Hematopoietic multipotent progenitor cell (in vitro differentiated cells): ENCODE measurements around the gene IZUMO1. TPM values are rescaled to one million over a fixed set of nuclear protein-coding genes. Genes with fewer than 3 reads are reported as not detected.
A peak's percentile ranks its signal among the peaks of the same experiment; 100 is the strongest.

Experiments used
- DNase-seq, 3 donors: peaks; one replicate each; pipeline ENCODE4 v3.0.0-alpha.2; 2011 to 2015; ENCODE audit warnings: low read depth in 2 of 3, low spot score in 2 of 3
- total RNA-seq: library from RNA; depleted of rRNA; stranded (reverse); fragments of >200 nt; gene quantifications from one replicate; pipeline ENCODE4 v1.2.3, GENCODE V29; 2012

The IZUMO1 gene
- total RNA-seq, 1 donor, result under 0.01 TPM

DNA sequence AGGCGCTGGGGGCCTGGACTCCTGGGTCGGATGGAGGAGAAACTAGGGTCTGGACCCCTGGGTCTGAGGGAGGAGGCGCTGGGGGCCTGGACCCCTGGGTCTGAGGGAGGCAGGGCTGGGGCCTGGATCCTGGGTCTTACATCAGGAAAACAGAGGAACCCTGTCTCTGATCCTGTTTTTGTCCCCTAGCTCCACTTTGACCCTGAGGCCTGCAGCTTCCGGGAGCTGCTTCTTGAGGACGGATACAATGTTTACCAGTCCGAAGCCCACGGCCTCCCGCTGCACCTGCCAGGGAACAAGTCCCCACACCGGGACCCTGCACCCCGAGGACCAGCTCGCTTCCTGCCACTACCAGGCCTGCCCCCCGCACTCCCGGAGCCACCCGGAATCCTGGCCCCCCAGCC, 11.0 kb upstream of the IZUMO1 start:
- no peak for DNase-seq

DNA sequence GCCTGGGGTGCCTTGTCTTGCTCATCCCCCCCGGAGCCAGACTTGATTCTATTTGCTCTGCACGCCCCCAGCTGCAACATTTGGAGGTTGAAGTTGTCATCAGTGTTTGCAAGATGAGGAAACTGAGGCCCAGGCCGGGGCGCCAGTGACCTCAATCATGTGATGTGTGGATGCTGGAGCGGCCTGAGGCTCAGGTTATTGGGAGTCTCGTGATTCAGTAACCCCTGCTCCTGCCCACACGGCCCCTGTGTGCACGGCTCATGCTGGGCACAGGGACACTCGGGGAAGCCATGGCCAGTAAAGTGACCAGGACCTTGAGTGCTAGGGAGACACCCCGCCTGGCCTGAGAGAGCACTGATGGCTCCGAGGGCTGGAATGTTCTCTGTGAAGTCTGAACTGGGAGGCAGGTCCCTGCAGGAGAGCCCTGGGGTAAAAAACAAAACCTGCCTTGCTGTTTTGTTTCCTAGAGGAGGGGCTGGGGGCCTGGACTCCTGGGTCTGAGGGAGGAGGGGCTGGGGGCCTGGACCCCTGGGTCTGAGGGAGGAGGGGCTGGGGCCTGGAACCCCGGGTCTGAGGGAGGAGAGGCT, 10.5 kb upstream of the IZUMO1 start:
- no peak for DNase-seq

DNA sequence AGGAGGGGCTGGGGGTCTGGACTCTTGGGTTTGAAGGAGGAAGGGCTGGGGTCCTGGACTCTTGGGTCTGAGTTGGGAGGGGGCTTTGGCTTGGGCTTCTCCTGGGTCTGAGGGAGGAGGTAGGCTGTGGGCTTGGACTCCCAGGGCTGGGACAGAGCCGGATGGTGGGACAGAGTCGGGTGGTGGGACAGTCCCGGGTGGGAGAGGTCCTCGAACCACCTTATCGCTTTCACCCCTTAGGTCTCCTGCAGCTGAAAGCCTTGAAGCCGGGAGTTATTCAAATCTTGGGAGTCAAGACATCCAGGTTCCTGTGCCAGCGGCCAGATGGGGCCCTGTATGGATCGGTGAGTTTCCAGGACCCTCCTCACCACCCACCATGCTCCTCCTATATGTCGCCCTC, 10.0 kb upstream of the IZUMO1 start:
- DNase-seq, result no peak

DNA sequence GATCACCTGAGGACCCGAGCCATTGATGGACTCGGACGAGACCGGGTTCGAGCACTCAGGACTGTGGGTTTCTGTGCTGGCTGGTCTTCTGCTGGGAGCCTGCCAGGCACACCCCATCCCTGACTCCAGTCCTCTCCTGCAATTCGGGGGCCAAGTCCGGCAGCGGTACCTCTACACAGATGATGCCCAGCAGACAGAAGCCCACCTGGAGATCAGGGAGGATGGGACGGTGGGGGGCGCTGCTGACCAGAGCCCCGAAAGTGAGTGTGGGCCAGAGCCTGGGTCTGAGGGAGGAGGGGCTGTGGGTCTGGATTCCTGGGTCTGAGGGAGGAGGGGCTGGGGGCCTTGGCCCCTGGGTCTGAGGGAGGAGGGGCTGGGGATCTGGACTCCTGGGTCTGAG, 9.5 kb upstream of the IZUMO1 start:
- DNase-seq, result no peak

DNA sequence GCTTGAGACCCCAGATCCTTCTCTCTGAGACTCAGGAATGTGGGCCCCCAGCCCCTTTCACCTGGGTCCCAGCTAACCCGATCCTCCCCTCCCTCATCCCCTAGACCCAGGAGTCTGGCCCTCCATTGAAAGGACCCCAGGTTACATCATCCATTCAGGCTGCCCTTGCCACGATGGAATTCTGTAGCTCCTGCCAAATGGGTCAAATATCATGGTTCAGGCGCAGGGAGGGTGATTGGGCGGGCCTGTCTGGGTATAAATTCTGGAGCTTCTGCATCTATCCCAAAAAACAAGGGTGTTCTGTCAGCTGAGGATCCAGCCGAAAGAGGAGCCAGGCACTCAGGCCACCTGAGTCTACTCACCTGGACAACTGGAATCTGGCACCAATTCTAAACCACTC, 9.1 kb upstream of the IZUMO1 start:
- DNase-seq, result no peak

DNA sequence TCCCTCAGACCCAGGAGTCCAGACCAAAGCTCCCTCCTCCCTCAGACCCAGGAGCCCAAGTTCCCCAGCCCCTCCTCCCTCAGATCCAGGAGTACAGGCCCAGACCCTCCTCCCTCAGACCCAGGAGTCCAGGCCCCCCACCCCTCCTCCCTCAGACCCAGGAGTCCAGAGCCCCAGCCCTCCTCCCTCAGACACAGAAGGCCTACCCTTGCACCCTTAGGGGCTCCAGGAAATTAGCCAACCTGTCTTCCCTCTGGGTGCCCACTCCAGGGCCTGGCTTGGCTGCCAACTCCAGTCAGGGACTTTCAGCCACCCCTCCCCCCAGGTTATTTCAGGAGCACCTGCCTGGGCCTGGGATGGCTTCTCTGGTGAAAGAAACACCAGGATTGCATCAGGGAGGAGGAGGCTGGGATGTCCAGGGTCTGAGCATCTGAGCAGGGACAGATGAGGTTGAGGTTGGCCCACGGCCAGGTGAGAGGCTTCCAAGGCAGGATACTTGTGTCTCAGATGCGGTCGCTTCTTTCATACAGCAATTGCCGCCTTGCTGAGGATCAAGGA, 8.5 kb upstream of the IZUMO1 start, which contains the start of gene FGF21:
Gene FGF21 (plus strand): TSS at position 441 of the 558 bp plus-strand sequence. CDS start 713 bp downstream, outside the sequence.
- DNase-seq, result no peak

DNA sequence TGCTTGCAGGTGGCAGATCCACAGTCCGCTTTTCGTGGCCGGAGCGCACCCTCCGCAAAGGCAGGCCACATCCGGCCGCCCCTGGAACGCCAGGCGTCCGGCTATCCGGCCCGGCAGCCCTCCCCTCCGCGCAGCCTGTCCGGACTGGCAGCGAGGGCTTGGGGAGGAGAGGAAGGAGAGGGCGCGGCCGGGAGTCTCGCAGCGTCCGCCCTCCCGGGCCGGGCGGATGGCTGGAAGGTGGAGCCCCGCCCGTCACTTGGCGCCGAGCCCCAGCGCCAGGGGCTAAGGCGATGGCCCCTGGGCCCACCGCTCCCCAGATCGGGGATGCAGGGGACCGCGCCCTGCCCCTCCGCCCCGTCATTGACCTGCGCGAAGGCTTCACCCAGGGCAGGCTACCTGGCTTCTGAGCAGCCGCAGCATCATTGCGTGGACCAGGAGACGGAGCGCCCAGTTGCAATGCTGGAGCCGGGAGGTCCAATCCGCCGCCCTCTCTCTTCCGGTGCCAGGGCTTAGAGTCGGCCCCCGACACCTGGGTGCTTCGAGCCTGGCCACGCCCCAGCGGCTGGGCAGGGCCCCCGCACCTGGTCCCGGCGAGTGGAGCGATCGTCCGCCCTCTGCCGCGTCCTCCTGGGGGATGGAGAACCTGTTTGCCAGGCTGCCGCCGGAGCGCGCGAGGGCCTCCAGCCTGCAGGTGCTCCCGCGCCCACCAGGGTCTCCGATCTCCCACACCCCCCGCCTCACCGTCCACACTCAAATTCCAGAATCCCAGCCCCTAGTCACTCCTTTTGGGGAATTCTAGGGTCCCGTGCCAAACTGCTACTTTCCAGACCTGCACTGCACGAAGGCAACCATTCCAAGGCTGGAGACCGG, 6.0 kb upstream of the IZUMO1 start, which contains the start of gene FUT1:
Gene FUT1 (minus strand): TSS at position 146 of the 870 bp plus-strand sequence. CDS start 1,360 bp downstream, outside the sequence.
- no peak for DNase-seq

DNA sequence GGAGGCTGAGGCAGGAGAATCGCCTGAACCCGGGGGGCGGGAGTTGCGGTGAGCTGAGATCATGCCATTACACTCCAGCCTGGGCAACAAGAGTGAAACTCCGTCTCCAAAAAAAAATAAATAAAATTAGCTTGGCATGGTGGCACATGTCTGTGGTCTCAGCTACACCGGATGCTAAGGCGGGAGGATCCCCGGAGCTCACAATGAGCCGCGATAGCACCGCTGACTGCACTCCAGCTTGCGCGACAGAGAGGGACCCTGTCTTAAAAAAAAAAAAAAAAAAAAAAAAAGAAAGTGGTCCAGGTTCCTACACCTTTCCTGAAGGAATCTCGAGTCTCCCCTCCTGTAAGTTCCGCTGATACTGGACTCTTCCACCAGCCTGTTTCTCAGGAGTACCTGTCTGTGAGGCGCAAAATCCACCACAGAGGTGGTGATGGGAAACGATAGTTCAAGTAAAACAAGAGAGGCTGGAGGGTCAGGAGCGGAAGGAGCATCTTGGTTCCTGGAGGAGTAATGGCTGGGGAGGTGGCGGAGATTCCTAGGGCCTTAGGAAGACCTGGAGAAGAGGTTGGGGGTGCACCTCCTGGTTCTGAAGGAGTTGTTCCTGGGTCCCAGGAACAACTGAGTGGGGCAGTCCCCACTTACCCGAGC, 5.3 kb upstream of the IZUMO1 start:
- DNase-seq, result peak in 1 of 3 donors; percentile 50

DNA sequence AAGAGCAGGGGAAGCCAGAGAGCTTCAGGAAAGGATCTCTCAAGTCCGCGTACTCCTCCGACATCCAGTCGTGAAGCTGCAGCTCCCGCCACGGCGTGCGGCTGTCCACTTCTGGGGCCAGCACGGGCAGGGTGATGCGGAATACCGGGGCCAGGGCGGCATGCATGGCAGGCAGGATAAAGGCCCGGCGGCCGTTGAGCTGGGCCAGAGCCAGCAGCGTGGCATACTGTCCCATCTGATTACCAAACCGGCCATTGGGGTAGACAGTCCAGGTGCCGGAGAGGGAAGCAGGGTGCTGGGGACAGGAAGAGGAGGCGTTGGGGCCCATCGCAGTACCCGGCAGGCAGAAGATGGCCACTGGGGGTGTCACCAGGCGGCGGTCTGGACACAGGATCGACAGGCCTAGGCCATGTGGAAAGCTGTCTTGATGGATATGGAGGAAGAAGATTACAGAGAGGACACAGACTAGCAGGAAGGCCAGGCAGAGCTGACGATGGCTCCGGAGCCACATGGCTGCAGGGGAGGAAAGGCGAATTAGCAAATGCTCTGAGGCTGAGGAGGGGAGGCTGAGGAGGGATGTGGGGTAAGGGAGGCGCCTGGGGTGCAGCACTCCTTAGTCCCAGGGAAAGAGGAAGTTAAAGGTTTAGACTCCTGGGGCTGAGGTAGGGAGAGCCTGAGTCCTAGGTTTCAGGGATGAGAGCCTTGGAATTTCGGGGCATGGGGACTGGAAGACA, 4.2 kb upstream of the IZUMO1 start:
- DNase-seq, result no peak

DNA sequence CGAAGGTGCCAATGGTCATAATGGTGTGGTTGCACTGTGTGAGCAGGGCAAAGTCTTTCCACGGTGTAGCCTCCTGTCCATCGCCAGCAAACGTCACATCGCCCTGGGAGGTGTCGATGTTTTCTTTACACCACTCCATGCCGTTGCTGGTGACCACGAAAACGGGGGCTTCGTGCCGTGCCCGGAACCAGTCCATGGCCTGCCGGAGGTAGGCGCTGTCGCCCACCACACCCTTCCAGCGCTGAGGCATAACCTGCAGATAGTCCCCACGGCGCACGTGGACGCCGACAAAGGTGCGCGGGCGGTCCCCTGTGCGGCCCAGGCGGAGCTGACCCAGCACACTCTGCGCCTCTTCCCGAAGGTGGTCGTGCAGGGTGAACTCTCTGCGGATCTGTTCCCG, 3.6 kb upstream of the IZUMO1 start:
- DNase-seq, result no peak

DNA sequence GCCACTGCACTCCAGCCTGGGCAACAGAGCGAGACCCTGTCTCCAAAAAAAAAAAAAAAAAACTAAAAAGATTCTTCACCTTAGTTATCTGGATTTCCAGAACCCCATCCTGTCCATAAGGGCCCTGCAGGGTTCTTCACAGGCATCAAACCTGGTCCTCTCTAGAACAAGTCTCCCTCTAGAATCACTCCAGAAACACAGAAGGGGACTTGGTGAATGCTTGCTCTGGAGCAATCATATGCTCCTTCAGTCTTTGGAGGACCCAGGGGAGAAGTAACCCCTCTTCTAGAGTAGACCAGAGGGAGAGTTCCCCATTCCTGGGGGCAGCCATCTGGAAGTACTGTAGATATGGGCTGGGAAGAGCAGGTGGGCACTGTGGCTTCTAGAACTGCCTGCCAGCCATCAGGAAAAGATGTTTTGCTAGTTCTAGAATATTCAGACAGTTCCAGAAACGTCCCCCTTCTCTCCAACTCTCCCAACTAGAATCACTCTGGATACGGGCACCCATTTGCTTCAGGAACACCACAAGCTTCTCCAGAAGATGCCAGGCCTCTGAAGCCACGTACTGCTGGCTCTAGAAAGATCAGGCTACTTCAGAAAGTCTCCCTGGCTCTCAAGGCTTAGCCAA, 3.0 kb upstream of the IZUMO1 start:
- DNase-seq, result no peak

DNA sequence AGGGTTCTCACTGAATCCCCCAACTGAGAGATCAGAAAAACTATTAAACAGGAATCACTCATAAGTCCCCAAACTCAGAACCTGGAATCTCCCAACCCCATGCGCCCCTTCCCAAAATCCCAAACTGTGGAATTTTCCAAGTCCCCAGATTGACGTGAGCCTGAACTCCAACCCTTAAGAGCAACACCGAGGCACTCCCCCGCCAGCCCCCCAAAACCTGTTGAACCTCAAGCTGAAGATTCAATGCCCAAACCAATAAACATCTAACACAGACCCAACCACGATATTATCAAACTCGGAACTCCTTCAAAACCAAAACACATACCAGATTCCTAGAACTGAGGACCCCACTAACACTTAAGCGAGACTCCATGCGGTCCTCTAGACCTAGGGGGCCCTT, 599 bp downstream of the IZUMO1 start:
- no peak for DNase-seq

DNA sequence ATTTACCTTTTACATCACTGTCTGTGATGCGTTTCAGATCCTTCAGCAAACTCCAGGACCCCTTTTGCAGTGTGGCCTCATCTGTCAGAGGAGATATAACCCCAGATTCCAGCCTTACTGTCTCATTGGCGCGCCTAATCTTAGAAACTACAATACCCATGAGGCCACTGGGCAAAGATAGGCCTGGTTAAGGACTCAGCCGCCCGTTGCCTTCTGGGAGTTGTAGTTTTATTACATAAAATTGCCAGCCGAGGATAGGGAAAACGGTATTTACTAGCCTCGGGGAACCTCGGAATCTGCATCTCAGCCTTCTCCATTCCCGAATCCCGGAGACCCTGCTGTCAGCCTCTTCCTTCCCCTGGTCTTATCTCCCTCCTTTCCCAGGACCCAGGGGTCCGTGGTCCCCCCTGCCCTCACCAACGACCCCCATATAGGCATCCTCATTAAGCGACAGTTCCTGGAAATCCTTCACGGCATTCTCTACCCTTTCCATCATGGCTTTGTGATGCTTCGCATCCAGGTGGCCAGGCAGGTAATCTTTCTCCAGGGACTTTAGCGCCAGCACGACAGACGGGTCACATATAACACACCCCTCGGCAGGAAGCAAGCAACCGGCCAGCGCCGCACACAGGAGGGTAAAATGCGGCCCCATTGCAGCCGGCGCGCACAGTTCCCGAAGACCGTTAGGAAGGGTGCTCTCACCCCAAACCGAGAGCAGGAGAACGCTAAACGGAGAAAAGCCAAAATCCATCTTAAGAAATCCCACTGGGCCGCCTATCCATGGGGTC, 1.3 kb downstream of the IZUMO1 start:
- DNase-seq, result peak in 1 of 3 donors; percentile 78

DNA sequence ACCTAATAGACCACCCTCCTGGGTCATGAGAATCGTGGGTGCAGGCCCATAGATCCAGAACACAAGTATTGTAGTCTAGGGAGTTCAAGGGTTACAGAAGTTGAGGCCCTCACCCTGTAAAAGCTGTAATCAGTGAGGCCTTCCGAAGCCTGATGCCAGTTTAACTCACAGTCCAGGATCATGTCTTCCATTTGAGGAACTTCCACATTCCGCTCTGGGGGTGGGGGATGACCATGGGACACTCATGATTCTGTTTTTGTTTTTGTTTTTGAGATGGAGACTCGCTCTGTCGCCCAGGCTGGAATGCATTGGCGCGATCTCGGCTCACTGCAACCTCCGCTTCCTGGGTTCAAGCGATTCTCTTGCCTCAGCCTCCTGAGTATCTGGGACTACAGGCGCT, 4.6 kb downstream of the IZUMO1 start:
- DNase-seq, result no peak

DNA sequence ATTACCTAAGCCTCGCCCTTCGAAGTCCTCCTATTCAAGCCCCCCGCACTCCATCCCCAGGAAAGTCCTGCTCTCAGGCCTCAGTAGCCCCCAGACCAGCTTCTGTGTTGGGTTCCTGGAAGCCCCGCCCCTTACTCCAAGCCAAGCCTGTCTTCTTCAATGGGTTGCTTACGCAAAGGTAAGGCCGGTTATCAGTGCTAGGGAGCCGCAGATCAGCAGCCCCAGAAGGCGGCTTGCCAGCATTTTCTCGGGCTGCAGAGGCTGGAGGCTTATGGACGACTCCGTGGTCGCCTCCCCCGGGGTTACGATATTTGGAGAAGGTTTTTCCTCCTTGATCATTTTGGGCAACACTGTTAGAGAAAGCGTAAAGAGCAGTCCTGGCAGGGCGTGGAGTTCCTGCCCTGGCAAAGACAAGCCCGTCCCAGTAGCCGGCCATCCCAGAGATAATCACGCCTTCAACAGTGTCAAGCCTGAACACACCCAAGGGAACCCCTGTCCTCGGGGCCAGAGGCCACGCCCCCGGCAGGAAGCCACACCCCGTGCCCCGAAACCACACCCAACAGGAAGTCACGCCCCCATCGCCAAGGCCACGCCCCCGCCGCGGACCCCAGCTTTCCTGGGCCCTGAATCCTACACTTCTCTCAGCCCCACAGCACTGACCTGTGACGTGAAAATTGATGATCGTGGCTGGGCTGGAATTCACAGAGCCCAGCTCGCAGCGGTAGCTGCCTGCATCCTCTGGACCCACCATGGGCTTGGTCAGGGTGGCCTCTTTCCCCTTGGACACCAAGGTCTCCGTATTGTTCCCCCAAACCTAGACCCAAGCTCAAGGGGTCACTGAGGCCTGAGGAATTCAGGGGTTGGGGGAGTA, 5.3 kb downstream of the IZUMO1 start:
- peak in 1 of 3 donors; percentile 41 for DNase-seq

DNA sequence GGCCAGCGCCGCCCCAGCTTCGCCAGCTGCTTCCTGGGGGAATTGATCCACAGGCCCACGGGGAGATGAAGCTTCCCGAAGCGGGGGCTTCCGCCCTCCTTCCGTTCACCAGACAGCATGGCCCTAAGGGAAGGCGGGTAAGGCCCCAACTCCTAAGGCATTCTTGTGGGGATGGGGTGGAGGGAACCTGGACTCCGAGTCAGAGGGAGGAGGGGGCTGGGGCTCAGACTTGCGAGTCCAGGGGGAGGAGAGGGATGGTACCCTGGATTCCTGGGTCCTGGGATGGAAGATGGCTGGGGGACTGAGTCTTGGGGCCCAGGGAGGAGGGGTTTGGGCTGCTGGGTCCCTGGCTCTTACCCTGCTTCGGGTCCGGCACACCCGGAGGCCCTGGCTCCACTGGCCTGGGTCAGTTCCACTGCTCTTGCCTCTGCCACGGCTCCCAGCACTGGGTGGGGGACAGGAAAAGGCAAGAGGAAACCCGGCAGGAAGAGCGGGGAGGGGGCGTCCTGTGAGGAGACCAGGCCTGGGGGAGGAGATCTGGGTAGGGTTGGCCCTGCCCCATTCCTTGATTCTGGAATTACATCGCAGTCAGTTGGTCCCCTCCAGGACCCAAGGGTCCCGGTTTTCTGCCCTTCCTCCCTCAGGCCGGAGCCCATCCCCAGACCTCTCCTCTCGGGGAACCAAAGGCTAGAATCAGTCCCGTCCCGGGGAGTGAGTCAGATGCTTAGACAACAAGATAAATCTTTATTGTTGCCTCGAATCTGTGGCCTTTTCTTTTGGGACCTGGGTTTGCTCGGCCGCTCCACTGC, 6.3 kb downstream of the IZUMO1 start, which contains the start of gene RASIP1:
Gene RASIP1 (minus strand): TSS at position 447 of the 809 bp plus-strand sequence. CDS start 328 bp downstream, at position 119.
- DNase-seq, result no peak

DNA sequence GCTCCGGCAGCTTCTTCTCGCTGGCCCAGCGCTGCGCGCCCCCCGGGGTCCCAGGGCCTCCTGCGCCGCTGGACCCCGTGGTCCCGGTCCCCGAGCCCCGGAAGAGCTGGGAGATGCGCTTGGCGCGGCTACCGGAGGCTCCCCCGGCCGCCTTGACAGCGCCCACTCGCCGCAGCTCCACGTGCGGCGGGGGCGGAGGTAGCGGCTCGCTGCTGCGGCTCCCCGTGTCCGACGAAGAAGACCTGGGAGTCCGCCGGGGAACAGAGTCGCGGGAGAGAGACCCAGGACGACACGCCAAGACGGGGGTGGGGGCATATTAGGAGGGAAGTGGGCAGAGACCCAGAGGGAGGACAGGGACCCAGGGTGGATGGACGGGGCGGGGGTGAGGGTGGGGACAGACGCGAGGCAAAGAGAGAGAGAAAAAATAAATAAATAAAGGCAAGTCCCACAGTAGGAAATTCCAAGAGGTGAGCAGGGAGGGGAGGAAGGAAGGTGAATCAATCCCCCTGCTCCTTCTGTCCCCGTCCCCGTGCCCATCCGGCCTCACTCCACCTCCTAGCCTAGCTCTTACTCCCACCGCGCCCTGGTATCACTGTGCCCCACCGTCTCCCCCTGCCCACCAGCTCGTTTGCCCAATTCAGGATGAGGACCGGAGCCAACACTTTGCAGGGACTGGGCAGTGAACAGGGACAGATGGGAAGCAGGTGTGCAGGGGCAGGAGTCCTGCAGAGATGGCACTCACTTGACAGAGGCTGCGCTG, 7.1 kb downstream of the IZUMO1 start:
- no peak for DNase-seq
